Limb (tissue), 2 donors: ENCODE results near the gene SLC27A2.

ENCODE experiments used
- DNase-seq, 2 donors: peaks; one replicate each; pipeline ENCODE4 v3.0.0-alpha.2; 2016; ENCODE audit errors: extremely low spot score in 2 of 2

Gene SLC27A2

DNA sequence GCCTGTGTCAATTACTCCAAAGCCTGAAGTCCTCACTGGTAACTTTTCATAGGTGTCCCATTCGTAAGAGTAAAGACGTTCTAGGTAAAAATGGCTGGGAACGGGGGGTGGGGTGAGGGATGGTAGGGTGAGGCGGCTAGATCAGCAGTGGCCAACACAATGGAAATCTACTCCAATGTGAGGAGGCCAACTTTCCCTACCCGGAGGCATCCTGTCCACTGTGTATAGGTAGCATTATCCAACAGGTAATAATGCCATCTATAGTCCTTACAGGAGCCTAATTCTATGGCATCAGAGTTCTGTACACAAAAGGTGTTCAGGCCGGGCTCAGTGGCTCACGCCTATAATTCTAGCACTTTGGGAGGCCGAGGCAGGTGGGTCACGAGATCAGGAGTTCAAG is 54.4 kb downstream of the SLC27A2 start:
- DNase-seq = no peak

DNA sequence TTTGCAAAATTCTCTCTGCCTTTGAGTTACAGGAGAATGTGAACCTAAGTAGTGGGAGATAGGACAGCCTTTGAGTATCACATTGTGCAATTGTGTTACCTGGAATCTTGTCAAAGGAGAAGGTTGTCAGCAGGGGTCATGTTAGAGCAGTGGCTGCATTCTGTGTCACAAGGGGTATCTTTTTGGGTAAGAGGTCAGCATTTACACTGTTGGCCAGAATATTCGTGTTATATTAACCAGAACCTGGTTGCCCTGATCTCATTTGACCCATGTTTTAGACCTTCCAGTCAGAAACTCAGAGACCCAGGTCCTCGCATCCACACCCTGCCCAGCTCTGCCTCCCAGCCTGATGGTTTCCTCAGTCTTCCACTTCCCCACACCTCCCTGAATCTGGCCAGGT is 56.3 kb downstream of the SLC27A2 start:
- no peak for DNase-seq

DNA sequence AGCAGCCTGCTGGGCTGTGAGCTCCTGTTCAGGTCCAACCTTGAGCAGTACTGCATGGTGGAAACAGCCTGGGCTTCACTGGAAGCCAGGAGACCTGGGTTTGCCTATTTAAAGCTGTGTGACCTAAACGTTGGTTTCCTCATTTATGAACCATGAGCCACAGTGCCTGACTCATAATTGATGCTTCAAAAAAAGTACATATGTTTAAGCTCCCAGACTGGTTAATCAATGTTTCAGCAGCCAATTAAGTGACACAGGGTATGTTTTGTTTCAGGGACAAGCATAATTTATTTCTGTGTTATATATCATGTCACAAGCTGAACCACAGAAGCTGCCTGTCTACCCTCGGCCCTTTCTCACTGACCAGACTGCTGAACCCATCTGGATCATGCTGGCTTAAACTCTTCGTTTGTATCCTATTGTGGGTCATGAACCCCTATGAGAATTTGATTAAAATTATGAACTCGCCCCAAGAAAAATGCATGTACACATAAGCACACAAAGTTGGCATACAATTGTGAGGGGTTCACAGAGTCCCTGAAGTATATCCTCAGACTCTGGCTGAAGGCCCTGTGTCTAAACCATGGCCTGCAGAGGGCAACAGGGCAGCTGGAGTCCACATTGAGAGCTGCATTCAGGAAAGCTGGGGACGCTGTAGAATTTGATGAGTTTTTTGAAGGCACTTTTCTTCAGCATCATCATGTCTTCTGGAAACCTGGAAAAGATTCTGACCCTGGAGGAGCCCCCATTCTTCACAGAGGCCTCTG is 59.9 kb downstream of the SLC27A2 start:
- DNase-seq = no peak

DNA sequence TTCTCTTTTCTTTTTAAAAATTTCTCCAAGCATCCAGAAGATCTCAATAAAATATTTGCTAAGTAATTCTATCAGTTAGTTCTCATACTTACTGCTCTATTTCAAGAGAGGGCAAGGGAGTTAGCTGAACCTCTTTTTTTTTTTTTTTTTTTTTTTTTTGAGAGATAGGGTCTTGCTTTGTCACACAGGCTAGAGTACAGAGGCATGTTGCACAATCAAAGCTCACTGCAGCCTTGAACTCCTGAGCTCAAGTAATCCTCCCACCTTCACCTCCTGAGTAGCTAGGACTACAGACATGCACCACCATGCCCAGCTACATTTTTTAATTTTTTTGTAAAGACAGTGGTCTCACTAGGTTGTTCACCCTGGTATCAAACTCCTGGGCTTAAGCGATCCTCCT is 62.2 kb downstream of the SLC27A2 start:
- DNase-seq = no peak

DNA sequence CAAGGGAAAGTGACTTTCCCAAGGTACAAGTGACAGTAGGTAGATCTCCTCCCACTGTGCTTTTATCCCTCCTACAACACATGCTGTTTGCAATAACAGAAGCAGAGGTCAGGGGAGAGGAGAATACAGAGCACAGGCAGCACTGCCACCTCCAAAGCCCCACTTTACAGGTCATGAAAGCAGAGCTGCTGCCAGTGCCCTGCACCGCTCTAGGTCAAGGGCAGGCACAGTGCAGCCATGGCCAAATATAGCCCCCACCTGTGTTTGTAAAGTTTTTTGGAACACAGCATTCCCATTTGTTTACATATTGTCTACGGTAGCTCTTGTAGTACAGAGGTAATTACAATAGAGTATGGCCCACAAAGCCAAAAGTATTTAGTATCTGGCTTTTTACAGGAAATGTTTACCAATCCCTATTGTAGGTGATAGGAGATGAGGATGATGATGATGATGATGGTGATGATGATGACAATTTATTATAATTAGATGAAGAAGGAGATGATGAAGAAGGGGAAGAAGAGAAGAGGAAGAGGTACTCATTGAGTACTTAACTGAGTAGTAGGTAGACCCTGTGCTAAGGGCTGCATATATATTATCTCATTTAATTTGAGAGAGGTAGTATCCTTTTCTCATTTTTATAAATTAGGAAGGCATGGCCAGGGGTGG is 63.1 kb downstream of the SLC27A2 start:
- DNase-seq = no peak

DNA sequence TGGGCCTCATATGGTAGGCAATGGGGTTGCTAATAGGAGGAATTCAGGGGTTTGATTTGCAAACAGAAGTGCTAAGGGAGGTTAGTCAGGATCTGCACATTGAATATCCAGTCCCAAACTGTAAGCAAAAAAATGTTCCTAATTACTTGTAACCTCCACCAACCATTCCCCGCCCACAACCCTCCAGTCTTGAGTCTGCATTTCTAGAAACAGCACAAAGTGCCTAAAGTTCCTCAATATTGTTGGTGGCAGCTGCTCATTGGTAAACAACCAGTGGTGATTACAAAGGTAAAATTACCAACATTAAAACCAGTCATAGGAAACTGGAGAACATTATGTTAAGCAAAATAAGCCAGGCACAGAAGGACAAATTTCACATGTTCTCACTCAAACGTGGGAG is 64.6 kb downstream of the SLC27A2 start:
- no peak for DNase-seq

DNA sequence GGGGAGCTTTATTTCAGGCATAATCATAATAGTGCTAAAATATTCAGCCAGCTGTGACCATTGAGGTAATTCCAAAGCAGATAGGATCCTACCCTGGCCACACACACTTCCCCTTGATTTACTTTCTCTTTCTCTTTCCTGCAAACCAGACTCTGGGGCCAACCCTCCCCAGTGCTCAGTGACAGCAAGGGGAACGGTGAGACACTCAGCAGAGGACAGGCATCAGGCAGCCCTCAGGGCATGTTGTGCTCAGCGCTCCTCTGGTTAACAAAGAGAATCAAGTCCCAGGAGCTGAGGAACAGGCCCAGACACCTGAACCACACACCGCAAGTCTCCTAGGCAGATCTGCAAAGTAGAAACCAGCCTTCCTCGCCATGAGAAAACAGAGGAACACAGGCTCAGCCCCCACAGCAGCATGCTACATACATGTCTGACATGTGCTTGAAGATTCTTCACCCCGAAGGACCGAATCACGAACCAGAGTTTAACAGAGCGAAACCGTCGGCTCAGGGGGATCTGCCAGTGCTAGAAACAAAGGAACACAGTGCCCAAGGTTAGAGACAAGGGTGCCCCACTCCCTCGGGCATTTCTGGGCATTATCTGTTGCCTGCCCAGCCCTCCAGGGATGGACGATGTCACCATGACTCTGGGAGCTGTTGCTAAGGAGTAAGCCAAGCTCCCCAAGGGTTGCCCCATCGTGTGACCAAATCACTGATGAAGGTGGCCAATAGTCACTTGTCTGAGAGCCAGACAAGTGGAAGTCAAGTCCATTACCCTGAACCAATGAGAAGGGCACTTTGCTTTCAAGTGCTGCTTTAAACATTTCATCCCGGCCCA is 66.0 kb downstream of the SLC27A2 start:
- DNase-seq = no peak

DNA sequence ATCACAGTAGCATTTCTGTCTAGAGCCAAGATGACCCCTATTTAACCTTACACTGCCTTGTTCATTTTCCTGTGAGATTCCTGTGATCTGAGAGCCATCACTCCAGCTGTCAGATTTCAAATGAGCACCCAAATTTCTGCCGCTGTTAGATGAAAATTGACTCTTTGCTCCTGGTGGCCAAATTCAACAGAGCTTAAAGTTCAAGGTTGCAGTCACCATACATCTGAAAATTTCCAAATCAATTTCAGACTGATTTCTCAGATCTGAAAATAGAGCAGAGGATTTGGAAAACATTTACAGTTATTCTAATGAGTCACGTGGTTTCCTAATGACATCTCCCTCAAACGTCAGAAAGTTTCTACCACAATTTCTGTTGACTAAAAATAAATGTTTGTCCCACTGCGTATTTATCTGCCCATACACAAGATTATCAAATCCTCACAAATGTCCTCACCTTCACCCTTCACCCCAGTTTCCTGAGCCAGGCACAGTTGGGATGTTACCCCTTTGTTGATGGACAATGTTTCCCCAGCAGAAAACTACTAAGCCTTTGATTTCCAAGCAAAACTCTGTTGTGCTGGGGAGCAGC is 67.1 kb downstream of the SLC27A2 start:
- no peak for DNase-seq

DNA sequence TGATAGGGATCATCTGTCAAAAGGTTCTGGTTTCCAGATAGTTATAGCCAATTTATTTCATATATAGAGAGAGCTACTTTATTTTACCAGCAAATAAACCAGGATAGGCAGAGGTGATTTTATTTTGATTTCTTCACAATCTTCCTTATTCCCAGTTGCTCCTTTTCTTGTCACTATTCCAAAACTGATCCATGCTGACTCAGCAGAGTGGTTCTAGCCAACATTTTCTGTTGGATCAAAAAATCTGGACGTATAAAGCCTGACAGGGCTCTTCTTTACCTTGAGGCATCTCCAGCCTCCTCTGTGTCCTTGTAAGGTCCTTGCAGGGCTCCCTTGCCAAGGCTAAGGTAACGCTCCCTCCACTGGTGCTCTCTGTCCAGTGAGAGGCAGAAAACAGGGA is 67.7 kb downstream of the SLC27A2 start:
- no peak for DNase-seq

DNA sequence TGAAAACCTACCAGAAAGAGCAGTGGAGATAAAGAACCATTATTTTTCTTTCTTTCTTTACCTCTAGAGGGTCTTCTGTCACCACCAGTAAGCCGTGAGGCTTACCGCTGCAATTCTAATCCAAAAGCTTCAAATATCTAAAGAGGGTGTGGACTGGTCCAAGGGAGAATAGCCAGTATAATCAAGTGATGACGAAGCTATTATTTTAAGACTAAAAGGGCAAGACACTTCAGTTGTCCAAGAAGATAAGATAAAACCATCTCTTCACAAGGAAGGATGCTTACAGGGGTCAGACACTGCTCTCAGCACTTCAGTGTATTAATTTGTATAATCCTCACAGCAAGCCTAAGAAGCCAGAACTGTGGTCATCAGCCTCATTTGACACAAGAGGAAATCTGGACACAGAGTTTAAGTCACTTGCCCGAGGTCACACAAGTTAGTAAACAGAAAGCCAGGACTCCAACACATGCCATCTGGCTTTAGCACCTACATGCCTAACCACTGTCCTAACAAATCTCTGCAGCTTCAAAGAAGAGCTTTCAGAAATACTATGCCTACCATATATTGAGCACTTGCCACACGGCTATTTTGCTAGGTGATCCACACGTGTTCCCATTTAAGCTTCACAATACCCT is 68.9 kb downstream of the SLC27A2 start:
- DNase-seq = no peak

DNA sequence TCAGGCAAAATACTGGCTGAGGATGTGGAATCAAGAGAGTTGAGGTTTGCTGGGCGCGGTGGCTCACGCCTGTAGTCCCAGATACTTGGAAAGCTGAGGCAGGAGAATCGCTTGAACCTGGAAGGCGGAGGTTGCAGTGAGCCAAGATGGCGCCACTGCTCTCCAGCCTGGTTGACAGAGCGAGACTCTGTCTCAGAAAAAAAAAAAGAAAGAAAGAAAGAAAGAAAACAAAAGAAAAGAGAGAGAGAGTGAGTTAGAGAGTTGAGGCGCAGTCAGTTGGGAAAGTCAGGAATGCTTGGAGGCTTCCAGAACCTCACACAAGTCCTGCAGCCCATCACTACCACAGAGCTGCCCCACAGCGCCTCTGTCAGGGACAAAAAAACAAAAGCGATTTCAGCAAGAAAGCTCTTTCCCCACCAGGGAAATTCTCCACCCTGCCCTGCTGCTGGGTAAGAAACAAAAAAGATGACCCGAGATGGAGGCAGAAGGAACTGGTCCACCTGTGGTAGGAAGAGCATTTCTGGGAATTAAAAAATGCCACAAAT is 69.7 kb downstream of the SLC27A2 start:
- DNase-seq = no peak

DNA sequence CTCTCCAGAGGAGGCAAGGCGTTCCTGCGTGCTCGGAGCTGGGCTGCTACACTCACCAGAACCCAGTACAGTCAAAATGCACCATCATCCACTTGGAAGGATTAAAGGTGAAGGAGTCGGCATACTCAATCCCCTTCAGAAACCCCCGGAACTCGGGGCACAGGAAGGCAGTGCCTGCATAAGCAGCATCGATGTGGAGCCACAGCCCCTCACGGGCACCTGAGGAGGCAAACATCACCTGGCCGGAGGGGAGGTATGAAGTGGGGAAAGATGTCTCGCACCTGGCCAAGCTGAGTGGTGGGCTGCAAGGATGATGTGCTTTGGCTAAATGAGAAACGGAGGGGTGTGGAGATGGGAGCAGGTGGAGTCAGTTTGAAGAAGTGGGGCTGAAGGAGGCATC is 70.6 kb downstream of the SLC27A2 start:
- no peak for DNase-seq

DNA sequence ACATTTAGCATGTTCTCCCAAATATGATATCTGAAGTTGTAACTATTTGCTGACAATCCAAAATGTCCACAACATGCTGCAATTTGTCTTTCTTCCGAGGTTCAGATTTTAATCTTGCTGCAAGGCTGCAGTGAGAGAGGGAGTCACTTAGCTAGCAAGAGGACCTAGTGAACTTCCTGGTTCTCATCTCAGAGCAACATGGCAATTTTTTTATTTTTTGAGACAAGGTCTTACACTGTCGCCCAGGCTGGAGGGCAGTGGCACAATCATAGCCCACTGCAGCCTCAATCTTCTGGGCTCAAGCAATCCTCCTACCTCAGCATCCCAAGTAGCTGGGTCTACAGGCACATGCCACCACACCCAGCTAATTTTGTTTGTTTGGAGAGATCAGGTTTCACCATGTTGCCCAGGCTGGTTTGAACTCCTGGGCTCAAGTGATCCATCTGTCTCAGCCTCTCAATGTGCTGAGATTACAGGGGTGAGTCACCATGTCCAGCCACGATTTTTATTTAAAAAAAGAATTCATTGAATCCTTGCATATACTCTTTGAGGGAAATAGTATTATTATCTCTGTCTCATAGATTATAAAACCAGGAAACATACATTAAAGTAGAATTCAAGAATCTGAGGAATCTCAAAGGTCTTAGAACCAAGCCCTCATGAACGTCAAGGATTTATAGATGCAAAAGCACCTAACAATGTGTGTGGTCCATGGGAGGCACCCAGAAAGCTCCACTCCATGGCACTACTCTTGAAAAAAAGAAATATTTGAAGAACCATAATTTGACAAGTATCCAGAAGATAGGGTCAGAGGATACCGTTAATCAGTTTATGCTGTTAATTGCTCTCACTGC is 74.4 kb downstream of the SLC27A2 start:
- no peak for DNase-seq

DNA sequence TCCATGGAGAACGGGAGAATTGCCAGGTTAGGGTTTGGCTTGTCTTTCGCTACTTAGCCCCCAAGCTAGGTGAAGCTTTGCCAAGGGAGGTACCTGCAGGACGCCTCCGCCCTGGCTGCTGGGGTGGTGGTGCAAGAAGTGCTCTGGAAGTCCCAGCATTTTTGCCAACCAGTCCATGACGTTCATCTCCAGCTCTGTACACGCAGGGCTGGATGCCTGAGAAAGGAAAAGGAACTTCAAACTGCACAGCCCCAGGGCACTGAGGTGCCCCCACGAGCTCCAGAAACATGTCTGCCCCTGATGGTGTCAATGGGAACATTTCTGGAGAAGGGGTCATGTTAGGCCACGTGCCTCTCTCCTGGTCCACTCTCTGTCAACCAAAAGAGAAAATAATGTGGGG is 75.3 kb downstream of the SLC27A2 start:
- DNase-seq = no peak

DNA sequence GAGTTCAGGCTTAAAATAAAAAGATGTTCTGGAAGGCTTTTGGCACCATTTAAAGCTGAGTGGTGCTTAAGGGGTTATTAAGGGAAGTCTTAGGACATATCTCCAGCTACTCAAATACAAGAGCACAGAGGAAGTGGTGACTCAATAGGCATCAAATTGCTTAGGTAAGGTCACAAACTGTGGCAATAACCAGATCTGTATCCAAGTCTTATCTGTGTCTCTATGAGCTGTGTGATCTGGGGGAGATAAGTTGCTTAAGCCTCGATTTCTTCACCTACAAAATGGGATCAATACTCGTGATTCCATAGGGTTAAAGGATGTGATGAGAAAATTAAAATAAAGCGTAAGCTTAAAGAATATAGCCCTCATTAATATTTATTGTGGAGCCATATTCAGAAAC is 75.9 kb downstream of the SLC27A2 start:
- DNase-seq = no peak

DNA sequence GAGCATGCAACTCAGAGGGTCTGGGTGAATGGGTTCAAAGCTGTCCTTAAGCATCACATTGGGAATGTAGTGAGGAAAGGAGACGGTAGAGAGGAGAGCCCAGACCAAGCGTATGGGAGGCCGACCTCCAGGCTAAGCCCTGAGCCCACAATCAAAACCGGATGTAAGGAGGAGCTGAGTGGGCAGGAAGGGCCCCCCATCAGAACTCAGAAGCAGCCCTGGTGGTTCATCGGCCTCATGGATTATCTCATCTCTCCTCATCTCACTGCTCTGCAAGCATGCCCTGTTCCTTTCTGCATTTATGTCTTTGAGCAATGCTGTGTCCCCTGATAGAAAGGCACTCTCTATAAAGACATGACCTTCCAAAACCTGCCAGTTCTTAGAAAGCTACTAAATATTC is 77.3 kb downstream of the SLC27A2 start:
- no peak for DNase-seq

DNA sequence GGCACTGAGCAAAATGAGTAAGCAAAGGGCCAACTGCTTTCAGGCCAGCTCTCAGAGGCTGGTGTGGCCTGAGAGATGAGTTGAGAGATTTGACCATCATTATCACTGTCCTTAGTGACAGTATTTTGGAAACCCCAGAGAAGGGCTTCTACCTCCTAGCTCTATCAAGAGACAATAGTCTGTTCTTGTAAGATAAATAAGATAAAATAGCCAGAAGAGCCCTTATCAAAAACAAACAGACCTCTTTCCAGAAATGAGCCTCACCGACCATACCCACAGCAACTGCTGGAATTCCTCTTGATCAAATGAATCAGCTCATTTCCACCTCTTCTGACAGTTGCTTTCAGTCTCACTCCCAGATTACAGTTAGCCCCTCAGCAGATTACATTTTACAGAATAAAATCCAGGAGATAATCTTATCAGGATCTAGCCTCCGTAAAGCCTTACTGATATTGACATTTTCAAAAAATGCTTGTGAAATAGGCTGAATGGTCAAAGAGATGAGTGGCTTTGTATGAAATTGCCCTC is 79.0 kb downstream of the SLC27A2 start:
- no peak for DNase-seq

DNA sequence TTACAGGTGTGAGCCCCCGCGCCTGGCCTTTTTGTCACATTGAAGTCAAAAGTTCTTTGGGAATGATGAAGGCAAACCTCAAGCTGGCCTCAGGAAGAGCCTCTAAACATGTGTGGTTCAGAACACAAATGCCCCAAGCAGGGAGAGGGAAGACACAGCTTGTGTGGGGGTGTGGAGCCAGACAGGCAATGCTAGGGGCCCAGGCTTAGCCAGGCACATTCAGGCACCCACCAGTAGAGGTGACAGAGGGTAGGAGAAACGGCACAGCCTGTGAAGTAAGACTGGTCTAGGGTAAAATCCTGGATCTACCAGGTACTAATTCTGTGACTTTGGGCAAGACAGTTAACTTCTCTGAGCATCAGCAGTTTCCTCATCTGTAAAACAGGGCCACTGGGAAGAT is 80.0 kb downstream of the SLC27A2 start:
- no peak for DNase-seq

DNA sequence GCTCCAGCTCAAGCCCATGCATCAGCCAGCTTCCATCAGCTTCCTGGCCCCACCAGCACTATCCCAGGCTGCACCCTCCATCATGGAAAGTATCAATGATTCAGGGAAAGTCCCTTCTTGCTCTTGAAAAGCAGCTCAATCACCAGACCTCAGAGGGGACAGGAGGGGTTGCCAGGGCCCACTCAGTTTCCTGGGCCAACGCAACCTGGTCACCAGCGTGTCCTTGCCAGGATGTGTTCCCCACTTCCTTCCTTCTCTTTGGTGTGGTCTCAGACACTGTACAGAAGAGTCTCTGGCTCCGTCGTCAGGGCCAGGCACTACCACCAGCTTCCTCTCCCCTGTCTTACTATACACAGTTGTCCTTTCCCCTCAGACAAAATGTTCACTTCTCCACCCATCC is 80.5 kb downstream of the SLC27A2 start:
- DNase-seq = no peak

DNA sequence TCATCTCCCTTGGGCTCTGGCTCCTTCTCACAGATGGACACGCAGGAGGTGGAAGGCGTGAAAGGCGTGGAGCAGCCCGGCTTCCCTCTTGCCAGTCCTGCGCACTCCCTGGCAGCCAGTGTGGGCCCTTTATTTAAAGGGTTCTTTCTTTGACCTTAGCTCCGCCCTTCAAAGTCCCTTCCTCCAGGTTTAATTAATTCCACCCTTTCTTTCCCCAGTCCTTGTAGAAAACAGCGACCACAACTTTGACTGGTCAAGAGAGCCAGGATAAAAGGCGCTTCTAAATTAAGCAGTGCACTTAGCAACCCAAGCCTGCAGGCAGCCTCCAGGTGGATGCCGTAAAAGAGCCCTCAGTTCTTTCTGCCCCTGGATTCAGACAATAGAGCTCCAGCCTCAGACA is 83.6 kb downstream of the SLC27A2 start, which contains the start of gene HDC:
Gene HDC (minus strand): TSS at position 107 of the 400 bp plus-strand sequence. CDS start 103 bp downstream, at position 4.
- DNase-seq = no peak
